SH-SY5Y (cell line): Measurements from ENCODE around the gene PTPRD.

ENCODE experiments used
- GATA2 ChIP-seq: IDR thresholded peaks from 2 replicates; pipeline ENCODE4 v1.6.1; 2011; ENCODE audit warnings: mild to moderate bottlenecking, low read depth, low read length
- GATA3 ChIP-seq: IDR thresholded peaks from 2 replicates; pipeline ENCODE4 v1.6.1; 2011; ENCODE audit warnings: low read depth, mild to moderate bottlenecking, low read length, moderate library complexity

GRCh38 chr9:8725635-8726034 lies 1887.2 kb downstream of the PTPRD start:
- TF ChIP-seq GATA2 (no peak), GATA3 (no peak)
